ENCODE measurements around the gene ZNF385A. TPM values are rescaled to one million over a fixed set of nuclear protein-coding genes. Genes with fewer than 3 reads are reported as not detected.
A peak's percentile ranks its signal among the peaks of the same experiment; 100 is the strongest.
"Not testable (repeated sequence)": the region's sequence is repeated elsewhere in the genome, so short reads cannot be mapped to it uniquely, and the experiment has no call there.

ZNF385A gene
- polyA plus RNA-seq, 6 donors from 2014 or later, result 6.1 to 18.2 (median 10.5) TPM

DNA sequence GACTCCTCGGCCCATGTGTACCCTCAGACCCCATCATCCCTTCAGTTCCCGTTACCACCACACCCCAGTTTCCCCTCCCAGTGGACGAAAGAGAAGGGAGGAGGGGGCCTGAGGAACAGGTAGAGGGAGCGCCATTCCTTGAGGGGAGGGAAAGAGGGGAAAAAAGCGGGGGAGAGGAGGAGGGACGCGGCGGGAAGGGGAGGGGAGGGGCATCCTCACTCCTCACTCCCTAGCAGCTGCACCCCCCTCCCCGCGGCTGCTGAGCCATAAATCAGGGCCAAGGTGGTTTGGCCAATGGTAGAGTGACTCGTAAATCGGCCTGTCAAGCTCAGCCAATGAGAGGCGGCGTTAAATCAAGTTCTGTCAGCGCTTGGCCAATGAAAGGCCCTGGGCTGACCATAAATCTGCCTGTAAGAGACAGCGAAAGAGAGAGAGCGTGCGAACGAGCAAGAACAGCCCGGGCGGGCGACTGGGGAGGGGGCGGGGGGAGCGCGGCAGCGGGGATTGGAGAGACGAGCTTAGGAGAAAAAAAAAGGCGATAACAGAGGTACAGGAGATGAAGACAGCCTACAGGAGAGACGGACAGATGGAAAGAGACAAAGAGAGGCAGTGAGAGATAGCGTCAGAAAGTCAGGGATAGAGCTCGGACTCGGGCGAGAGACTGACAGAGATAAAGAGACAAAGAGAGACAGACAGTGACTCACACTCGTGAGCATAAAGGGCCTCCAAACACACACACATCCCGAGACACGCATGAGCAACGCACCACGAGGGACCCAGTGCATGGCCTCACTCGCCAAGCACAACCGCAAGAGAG, 25.4 kb downstream of the ZNF385A start:
- no peak overlapping the region for H3K27ac Mint-ChIP-seq
- peaks cover 4 to 11% (median 4%) of the 10 kb centered on the region in 3 donors for H3K4me1 Mint-ChIP-seq
- H3K27me3 Mint-ChIP-seq, result no peaks in the 10 kb centered on the region
- ATAC-seq (ENCODE audit: low read depth in 2 of 2) (peak; percentile 98 to 99), DNase-seq (peak; percentile 92)
- no peak overlapping the region for H3K4me3 Mint-ChIP-seq
- no peaks in the 10 kb centered on the region for H3K9me3 Mint-ChIP-seq
- H3K36me3 Mint-ChIP-seq, result no peaks in the 10 kb centered on the region

DNA sequence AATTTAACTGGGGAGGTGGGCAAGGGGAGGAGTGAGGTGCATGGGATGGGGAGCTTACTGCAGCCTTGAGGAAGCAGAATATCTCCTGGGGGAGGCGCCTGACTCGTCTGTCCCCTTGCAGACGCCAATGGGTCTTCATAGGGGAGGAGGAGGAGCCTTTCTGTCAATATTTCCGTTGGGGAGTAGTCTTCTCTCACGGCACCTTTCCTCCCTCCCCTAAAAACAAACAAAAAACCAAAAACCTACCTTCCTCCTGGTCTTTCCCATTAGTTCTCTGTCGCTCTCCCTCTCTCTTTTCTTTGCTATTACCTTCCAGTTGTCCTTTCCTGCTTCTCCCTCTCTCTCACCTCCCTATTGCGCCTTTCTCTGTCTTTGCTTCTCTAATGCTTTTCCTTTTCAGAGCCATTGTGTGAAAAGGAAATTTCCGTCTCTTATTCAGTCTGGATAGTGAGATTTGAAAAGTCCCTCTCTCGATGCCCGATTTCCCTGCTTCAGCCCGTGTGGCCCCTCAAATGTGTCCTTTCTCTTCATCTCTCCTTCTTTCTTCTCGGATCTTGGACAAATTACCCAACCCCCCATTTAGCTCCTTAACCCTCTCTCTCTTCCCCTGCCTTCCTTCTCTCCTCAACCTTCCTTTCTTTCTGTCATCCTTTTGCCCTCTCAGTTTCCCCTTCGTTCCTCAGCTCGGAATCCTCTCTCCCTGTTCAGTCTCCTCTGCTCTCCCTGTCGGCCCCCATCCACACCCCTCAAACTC, 26.2 kb downstream of the ZNF385A start:
- Mint-ChIP-seq H3K27me3 (no peaks in the 10 kb centered on the region), H3K36me3 (no peaks in the 10 kb centered on the region), H3K4me3 (no peak overlapping the region), H3K27ac (no peak overlapping the region), H3K4me1 (peaks cover 0 to 8% (median 0%) of the 10 kb centered on the region in 3 donors), H3K9me3 (no peaks in the 10 kb centered on the region)
- ATAC-seq (ENCODE audit: low read depth in 2 of 2) (no peak), DNase-seq (no peak)

DNA sequence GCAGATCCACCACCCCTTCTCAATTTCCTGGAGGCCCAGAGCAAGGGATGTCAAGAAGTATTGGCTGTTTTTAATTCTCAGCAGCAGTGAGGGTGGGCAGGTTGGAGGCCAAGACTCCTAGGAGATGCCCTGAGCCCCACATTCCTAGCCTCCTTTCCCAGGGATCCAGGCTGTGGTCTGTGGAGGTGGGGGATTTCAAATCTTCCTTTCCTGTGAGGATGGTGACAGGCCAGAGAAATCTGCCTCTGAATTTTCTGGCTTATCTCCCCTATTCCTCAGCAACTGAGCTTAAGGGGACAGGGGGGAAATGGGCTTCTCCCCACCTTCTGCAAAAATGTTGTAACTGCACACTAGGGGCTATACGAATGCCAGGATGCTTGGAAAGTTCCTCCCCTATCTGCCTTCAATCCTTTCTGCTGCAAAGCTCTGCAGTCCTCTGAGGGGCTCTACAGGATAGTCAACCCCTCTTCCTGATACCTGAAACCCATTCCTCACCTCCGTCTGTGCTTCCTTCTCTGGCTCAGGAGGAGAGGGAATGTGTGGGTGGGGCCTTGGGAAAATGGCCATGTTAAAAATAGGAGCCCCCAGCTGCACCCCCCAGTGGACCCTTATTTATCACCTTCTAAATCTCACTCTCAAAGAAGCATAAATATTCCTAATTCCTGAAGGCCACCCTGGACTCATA, 26.9 kb downstream of the ZNF385A start:
- Mint-ChIP-seq H3K4me3 (peak overlapping the region in 1 of 8 donors; percentile 77), H3K9me3 (no peaks in the 10 kb centered on the region), H3K36me3 (no peaks in the 10 kb centered on the region), H3K27ac (peak overlapping the region in 1 of 6 donors; percentile 38), H3K4me1 (peaks cover 0 to 6% (median 0%) of the 10 kb centered on the region in 3 donors), H3K27me3 (no peaks in the 10 kb centered on the region)
- DNase-seq (no peak), ATAC-seq (ENCODE audit: low read depth in 2 of 2) (no peak)

- H3K27ac Mint-ChIP-seq, result no peak overlapping the region
- H3K27me3 Mint-ChIP-seq, result no peaks in the 10 kb centered on the region
- H3K36me3 Mint-ChIP-seq, result no peaks in the 10 kb centered on the region
- peaks cover 4 to 13% (median 5%) of the 10 kb centered on the region in 3 donors for H3K4me1 Mint-ChIP-seq
- ATAC-seq (ENCODE audit: low read depth in 2 of 2), result no peak
- peak overlapping the region in 3 of 8 donors; percentile 21 to 77 (median 69) for H3K4me3 Mint-ChIP-seq
- H3K9me3 Mint-ChIP-seq, result no peaks in the 10 kb centered on the region
- no peak for DNase-seq
These were observed 27.6 kb downstream of the ZNF385A start for GRCh38 chr12:54356951-54357356.

- ATAC-seq (ENCODE audit: low read depth in 2 of 2) (no peak), DNase-seq (no peak)
- peak overlapping the region in 2 of 8 donors; percentile 37 to 69 for H3K4me3 Mint-ChIP-seq
- no peaks in the 10 kb centered on the region for H3K9me3 Mint-ChIP-seq
- H3K4me1 Mint-ChIP-seq, result peaks cover 9 to 19% (median 12%) of the 10 kb centered on the region in 3 donors
- H3K36me3 Mint-ChIP-seq, result peaks cover 0 to 3% of the 10 kb centered on the region in 2 donors
- H3K27ac Mint-ChIP-seq, result no peak overlapping the region
- H3K27me3 Mint-ChIP-seq, result no peaks in the 10 kb centered on the region
These were observed 28.3 kb downstream of the ZNF385A start for GRCh38 chr12:54356228-54356627.

DNA sequence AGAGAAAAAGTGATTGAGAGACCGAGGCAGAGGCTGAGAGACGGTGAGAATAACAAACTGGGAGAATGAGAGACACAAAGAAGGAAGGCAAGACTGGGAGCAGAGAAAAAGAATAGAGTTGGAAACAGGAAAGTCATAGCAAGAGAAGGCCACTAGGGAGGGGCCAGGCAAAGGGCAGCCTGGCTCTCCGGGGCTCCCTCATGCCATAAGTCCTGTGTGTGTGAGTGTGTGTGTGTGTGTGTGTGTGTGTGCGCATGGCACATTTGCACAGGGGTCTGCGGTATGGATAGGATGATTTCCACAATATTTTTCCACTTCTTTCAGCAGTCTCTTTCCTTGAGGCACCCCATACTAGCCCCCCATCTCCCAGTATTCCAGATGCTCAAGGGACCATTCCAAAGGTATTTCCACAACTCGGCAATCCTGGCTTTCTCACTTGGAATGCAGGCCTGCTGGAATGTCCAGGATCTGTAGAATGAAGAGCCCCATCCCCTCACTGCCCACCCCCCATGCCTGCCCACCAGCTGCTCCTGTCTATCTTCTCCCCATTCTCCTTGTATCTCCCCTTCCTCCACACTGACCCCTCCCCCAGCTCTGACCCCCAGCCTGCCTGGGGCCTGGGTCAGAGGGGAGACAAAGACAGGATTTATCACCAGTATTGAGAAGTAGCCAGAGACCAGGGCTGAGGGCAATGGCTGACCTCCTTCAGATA, 29.3 kb downstream of the ZNF385A start:
- Mint-ChIP-seq H3K4me3 (peak overlapping the region in 1 of 8 donors; percentile 69), H3K27me3 (no peaks in the 10 kb centered on the region)
- ATAC-seq (ENCODE audit: low read depth in 2 of 2), result no peak

DNA sequence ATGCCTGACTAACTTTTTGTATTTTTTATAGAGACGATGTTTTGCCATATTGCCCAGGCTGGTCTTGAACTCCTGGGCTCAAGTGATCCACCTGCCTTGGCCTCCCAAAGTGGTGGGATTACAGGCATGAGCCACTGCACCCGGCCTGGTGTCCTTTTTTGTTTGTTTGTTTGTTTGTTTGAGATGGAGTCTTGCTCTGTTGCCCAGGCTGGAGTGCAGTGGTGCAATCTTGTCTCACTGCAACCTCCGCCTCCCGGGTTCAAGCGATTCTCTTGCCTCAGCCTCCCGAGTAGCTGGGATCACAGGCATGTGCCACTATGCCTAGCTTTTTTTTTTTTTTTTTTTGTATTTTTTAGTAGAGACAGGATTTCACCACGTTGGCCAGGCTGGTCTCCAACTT, 30.3 kb downstream of the ZNF385A start:
- not testable (repeated sequence) for ATAC-seq (ENCODE audit: low read depth in 2 of 2); H3K4me3 Mint-ChIP-seq; H3K9me3 Mint-ChIP-seq; H3K27me3 Mint-ChIP-seq; DNase-seq
- Mint-ChIP-seq H3K36me3 (peaks cover 17 to 20% of the 10 kb centered on the region in 2 donors), H3K4me1 (peaks cover 12 to 15% (median 13%) of the 10 kb centered on the region in 3 donors), H3K27ac (peak overlapping the region in 1 of 6 donors; percentile 25)

More for the DNA sequence above, 29.3 kb downstream of the ZNF385A start:
- no peaks in the 10 kb centered on the region for H3K9me3 Mint-ChIP-seq
- H3K4me1 Mint-ChIP-seq, result peaks cover 11 to 17% (median 12%) of the 10 kb centered on the region in 3 donors
- H3K27ac Mint-ChIP-seq, result peak overlapping the region in 1 of 6 donors; percentile 89
- no peak for DNase-seq
- peaks cover 7 to 13% of the 10 kb centered on the region in 2 donors for H3K36me3 Mint-ChIP-seq

GRCh38 chr12:54352891-54353874, 31.4 kb downstream of the ZNF385A start:
- no peak overlapping the region for H3K4me3 Mint-ChIP-seq
- H3K9me3 Mint-ChIP-seq, result no peaks in the 10 kb centered on the region
- peak overlapping the region in 4 of 6 donors; percentile 22 to 42 (median 28) for H3K27ac Mint-ChIP-seq

GRCh38 chr12:54352022-54352531, 32.5 kb downstream of the ZNF385A start:
- Mint-ChIP-seq H3K4me1 (peaks cover 12 to 15% (median 13%) of the 10 kb centered on the region in 3 donors), H3K4me3 (peak overlapping the region in 4 of 8 donors; percentile 29 to 63 (median 44)), H3K9me3 (no peaks in the 10 kb centered on the region), H3K27me3 (no peaks in the 10 kb centered on the region), H3K36me3 (peaks cover 29 to 32% of the 10 kb centered on the region in 2 donors), H3K27ac (peak overlapping the region in 1 of 6 donors; percentile 66)
- ATAC-seq (ENCODE audit: low read depth in 2 of 2) (peak; percentile 16 to 49), DNase-seq (no peak)

More at GRCh38 chr12:54352891-54353874, 31.4 kb downstream of the ZNF385A start:
- ATAC-seq (ENCODE audit: low read depth in 2 of 2), result no peak
- DNase-seq, result no peak
- peaks cover 22 to 23% of the 10 kb centered on the region in 2 donors for H3K36me3 Mint-ChIP-seq
- no peaks in the 10 kb centered on the region for H3K27me3 Mint-ChIP-seq
- peaks cover 12 to 15% (median 13%) of the 10 kb centered on the region in 3 donors for H3K4me1 Mint-ChIP-seq

- no peak overlapping the region for H3K4me3 Mint-ChIP-seq
- no peaks in the 10 kb centered on the region for H3K27me3 Mint-ChIP-seq
- ATAC-seq (ENCODE audit: low read depth in 2 of 2) (no peak), DNase-seq (no peak)
- peak overlapping the region in 2 of 6 donors; percentile 44 to 66 for H3K27ac Mint-ChIP-seq
- H3K9me3 Mint-ChIP-seq, result no peaks in the 10 kb centered on the region
- H3K4me1 Mint-ChIP-seq, result peaks cover 12 to 15% (median 13%) of the 10 kb centered on the region in 3 donors
- peaks cover 29 to 32% of the 10 kb centered on the region in 2 donors for H3K36me3 Mint-ChIP-seq
These were observed 33.2 kb downstream of the ZNF385A start for GRCh38 chr12:54351341-54351740.

DNA sequence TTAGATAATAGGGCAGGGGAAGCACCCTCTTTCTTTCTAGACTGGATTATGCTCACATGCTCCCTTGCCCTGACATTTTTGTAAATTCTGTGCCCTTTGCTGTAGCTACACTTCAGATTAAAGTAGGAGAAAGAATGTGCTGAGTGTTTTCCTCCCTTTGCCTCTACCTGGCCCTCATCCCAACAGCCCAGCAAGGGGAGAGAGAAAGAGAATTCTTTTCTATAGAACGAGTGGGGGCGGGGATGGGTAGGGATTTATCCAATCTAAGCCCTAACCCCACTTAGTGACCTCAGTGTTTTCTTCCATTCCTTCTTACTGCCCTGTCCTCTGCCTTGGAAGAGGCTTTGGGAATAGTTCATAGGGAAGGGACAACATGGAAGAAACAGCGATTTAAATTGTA, 33.8 kb downstream of the ZNF385A start:
- Mint-ChIP-seq H3K27me3 (no peaks in the 10 kb centered on the region), H3K4me3 (no peak overlapping the region), H3K4me1 (peaks cover 12 to 15% (median 13%) of the 10 kb centered on the region in 3 donors), H3K27ac (peak overlapping the region in 1 of 6 donors; percentile 80), H3K9me3 (no peaks in the 10 kb centered on the region), H3K36me3 (peaks cover 29 to 32% of the 10 kb centered on the region in 2 donors)
- DNase-seq (no peak), ATAC-seq (ENCODE audit: low read depth in 2 of 2) (no peak)

Data from naive B cell (primary cell).